Fibroblast of mammary gland (primary cell): ENCODE results near the gene SYK.
A peak's percentile ranks its signal among the peaks of the same experiment; 100 is the strongest.

Experiments
- DNase-seq: peaks from one replicate; pipeline ENCODE4 v3.0.0-alpha.2; 2010; ENCODE audit warnings: low read depth
- H3K4me3 ChIP-seq: 2 replicates; pipeline ENCODE4 v1.5.1; 2011; ENCODE audit warnings: low read depth, mild to moderate bottlenecking, low read length, moderate library complexity; ENCODE audit not compliant: control insufficient read depth
- TF ChIP-seq, protein P1 (sequence below): conservative IDR thresholded peaks from 2 replicates; pipeline ENCODE4 v1.5.1; 2011; ENCODE audit warnings: low read depth, low read length, inconsistent platforms; ENCODE audit not compliant: control insufficient read depth, insufficient read depth

SYK gene

GRCh38 chr9:90916147-90916734 is 114.6 kb downstream of the SYK start:
- peak; percentile 63 for DNase-seq
- H3K4me3 ChIP-seq, result no peak overlapping the region
- TF ChIP-seq, protein P1, sequence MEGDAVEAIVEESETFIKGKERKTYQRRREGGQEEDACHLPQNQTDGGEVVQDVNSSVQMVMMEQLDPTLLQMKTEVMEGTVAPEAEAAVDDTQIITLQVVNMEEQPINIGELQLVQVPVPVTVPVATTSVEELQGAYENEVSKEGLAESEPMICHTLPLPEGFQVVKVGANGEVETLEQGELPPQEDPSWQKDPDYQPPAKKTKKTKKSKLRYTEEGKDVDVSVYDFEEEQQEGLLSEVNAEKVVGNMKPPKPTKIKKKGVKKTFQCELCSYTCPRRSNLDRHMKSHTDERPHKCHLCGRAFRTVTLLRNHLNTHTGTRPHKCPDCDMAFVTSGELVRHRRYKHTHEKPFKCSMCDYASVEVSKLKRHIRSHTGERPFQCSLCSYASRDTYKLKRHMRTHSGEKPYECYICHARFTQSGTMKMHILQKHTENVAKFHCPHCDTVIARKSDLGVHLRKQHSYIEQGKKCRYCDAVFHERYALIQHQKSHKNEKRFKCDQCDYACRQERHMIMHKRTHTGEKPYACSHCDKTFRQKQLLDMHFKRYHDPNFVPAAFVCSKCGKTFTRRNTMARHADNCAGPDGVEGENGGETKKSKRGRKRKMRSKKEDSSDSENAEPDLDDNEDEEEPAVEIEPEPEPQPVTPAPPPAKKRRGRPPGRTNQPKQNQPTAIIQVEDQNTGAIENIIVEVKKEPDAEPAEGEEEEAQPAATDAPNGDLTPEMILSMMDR, result no peak

DNA sequence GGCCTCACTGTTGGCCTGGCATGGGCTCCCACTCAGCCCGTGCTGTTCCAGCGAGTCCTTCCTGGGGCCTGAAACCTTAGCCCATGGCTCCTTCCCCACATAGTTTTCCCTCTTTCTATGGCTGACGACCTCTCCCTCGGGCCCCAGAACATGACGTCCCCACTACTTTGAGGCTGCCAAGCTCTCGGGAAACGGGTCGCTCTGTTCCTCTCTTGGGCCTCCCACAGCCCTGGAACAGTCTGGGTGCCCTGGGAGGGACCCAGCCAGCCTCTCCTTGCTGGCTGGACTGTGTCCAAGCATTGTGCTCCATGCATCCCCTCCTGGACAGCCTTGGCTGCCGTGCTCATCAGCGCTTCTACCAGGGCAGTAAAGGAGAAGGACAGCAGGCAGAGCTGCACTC is 118.3 kb downstream of the SYK start:
- no peak for DNase-seq
- H3K4me3 ChIP-seq, result no peak overlapping the region
- TF ChIP-seq, protein P1, result no peak

- TF ChIP-seq, protein P1, result no peak
- no peak overlapping the region for H3K4me3 ChIP-seq
- DNase-seq, result no peak
Observed at GRCh38 chr9:90921104-90921503, 119.5 kb downstream of the SYK start.

GRCh38 chr9:90921969-90922368 is 120.3 kb downstream of the SYK start:
- DNase-seq, result no peak
- TF ChIP-seq, protein P1, result no peak
- H3K4me3 ChIP-seq, result no peak overlapping the region

- peak; percentile 84 for DNase-seq
- H3K4me3 ChIP-seq, result no peak overlapping the region
- TF ChIP-seq, protein P1, result no peak
Observed at GRCh38 chr9:90925581-90926257, 124.1 kb downstream of the SYK start.

GRCh38 chr9:90926936-90927335 is 125.3 kb downstream of the SYK start:
- no peak overlapping the region for H3K4me3 ChIP-seq
- no peak for DNase-seq
- TF ChIP-seq, protein P1, result no peak
